HEK293T (cell line): ENCODE results near the gene EPHA2.

Experiments
- CTCF ChIA-PET: fragments of 350-600 bp; formaldehyde crosslinking; extraction: SDS; loops from one replicate; lab custom pipeline; 2021; ENCODE audit warnings: antibody characterized with exemption, inconsistent platforms; lab: Yijun Ruan, JAX
- POLR2A ChIA-PET: fragments of 350-600 bp; formaldehyde crosslinking; extraction: SDS; loops from one replicate; lab custom pipeline; 2020; ENCODE audit warnings: antibody characterized with exemption, inconsistent platforms; lab: Yijun Ruan, JAX
- DNase-seq: peaks from one replicate; pipeline ENCODE4 v3.0.0; 2012; ENCODE audit warnings: mixed read lengths; ENCODE audit errors: extremely low spot score
- BHLHE40 ChIP-seq: fragments of 450-650 bp; IDR thresholded peaks from 2 replicates; pipeline ENCODE4 v1.6.1; 2016; ENCODE audit warnings: mild to moderate bottlenecking, moderate library complexity, borderline replicate concordance
- CTBP1 ChIP-seq: fragments of 450-650 bp; IDR thresholded peaks from 2 replicates; pipeline ENCODE4 v1.6.1; 2016; ENCODE audit warnings: borderline replicate concordance
- ELF4 ChIP-seq: fragments of 450-650 bp; IDR thresholded peaks from 2 replicates; pipeline ENCODE4 v1.6.1; 2017; ENCODE audit warnings: antibody characterized with exemption
- FOXA1 ChIP-seq: fragments of 450-650 bp; IDR thresholded peaks from 2 replicates; pipeline ENCODE4 v1.6.1; 2016; ENCODE audit warnings: mild to moderate bottlenecking
- FOXK2 ChIP-seq: fragments of 450-650 bp; IDR thresholded peaks from 2 replicates; pipeline ENCODE4 v1.6.1; 2016; ENCODE audit warnings: mild to moderate bottlenecking
- HDGF ChIP-seq: fragments of 450-650 bp; IDR thresholded peaks from 2 replicates; pipeline ENCODE4 v1.6.1; 2017; ENCODE audit warnings: antibody characterized with exemption, borderline replicate concordance
- L3MBTL2 ChIP-seq: fragments of 450-650 bp; conservative IDR thresholded peaks from 2 replicates; pipeline ENCODE4 v1.6.1; 2016; ENCODE audit warnings: mild to moderate bottlenecking
- LEF1 ChIP-seq: fragments of 450-650 bp; IDR thresholded peaks from 2 replicates; pipeline ENCODE4 v1.6.1; 2017; ENCODE audit warnings: mild to moderate bottlenecking, borderline replicate concordance
- NFRKB ChIP-seq: fragments of 450-650 bp; IDR thresholded peaks from 2 replicates; pipeline ENCODE4 v1.6.1; 2016; ENCODE audit warnings: mild to moderate bottlenecking, moderate library complexity
- PKNOX1 ChIP-seq: fragments of 450-650 bp; IDR thresholded peaks from 2 replicates; pipeline ENCODE4 v1.6.1; 2016
- SP1 ChIP-seq: fragments of 450-650 bp; IDR thresholded peaks from 2 replicates; pipeline ENCODE4 v1.6.1; 2017
- SUZ12 ChIP-seq: fragments of 450-650 bp; IDR thresholded peaks from 2 replicates; pipeline ENCODE4 v1.6.1; 2016; ENCODE audit warnings: mild to moderate bottlenecking
- TARDBP ChIP-seq: fragments of 450-650 bp; IDR thresholded peaks from 2 replicates; pipeline ENCODE4 v1.6.1; 2016
- ZNF384 ChIP-seq: fragments of 450-650 bp; IDR thresholded peaks from 2 replicates; pipeline ENCODE4 v1.6.1; 2016

Gene EPHA2

DNA sequence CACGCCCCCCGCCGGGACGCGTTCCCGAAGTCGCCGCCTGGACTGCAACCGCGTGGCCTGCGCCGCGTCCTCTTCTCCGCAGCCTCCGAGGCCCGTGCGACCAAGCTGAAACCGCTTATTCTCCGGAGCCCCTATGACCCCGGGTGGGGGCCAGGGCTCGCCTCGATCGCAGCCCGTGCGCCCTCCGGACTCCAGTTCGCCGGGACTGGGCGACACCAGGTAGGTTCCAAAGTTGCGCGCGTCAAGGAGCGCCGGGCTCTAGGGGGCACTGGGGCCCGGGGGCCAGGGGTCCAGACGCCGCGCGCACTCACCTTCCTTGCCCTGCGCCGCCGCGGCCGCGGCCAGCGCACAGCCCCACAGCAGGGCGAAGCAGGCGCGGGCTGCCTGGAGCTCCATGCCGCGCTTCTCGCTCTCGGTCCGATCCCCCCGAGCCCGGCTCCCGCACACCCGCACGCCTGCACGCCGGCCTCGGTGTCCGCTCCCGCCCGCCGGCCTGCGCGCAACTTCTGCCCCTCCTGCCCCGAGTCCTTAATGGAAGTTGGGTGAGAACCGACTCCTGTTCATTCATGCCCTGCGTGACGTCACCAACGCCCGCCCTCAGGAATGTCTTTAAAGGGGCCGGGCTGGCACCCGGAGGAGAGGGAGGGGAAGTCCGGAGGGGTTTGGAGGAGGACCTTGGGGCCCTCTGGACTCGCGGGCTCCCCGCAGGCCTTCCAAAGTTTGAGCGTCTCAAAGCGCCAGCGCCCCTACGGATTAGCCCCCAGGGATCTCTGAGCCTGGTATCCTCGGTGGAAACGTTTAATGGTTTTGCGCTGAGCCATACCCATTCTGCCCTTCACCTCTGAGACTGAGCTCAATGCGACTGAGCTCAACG is at the start of gene EPHA2:
Gene EPHA2 (minus strand): TSS at position 533 of the 874 bp plus-strand sequence. CDS start 137 bp downstream, at position 396.
- TF ChIP-seq CTBP1 (0 out of 2 replicates have a peak, but pooled peaks have one; percentile 11), L3MBTL2 (peak; percentile 85), ZNF384 (no peak), HDGF (no peak)
- ChIA-PET POLR2A (interaction anchor here (1.7 kb wide), 1 partner anchor 14 kb away, joined by 5 read pairs; no protein-coding TSS in a partner anchor), CTCF (interaction anchor here (0.5 to 1.6 kb wide), 4 partner anchors 8 to 193 kb away, joined by 3 to 11 read pairs (median 3); no protein-coding TSS in a partner anchor)
- peak; percentile 81 for DNase-seq

GRCh38 chr1:16205334-16205671 is 49.4 kb upstream of the EPHA2 start:
- no peak for DNase-seq
- no peak for TF ChIP-seq L3MBTL2
- TF ChIP-seq ELF4 = no peak
- TF ChIP-seq SUZ12 = no peak
- TF ChIP-seq LEF1 = no peak
- no peak for TF ChIP-seq ZNF384
- TF ChIP-seq HDGF = no peak
- no peak for TF ChIP-seq BHLHE40
- no peak for TF ChIP-seq FOXA1
- TF ChIP-seq NFRKB = no peak
- TF ChIP-seq TARDBP = no peak
- TF ChIP-seq SP1 = no peak
- no peak for TF ChIP-seq FOXK2
- POLR2A ChIA-PET = no interaction called here
- CTCF ChIA-PET = no interaction called here

DNA sequence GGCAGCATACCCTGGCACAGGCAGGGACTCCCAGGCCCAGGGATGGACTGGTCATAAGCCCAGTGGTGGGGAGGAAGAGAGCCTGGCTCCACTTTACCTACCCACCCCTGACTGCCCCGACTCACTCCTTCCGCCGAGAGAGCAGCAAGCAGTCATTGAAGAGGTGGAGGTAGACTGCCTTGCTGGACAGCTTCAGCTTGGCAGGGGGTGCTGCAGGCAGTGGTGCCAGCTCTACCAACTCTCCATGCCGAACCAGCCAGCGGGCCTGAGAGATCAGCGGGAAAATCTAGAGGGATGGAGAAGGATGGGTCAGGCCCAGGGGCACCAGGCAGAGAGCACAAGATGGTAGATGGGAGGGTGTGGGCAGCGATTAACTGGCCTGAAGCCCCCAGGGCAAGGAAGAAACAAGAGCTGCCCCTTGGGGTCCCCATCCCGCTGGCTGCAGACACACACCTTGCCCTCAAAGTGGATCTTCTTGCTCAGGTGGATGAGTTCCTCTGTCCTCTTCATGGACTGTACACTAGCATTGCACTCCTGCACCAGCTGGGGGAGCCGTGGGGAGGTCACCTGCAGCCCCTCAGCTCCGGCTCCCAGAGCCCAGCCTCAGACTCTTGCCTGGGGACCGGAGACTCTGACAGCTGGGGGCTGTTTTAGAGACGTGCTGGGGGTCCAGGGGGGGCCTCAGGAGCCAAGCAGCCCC is 48.9 kb upstream of the EPHA2 start:
- TF ChIP-seq FOXK2 (no peak), SUZ12 (no peak), HDGF (no peak), ELF4 (no peak), ZNF384 (no peak), FOXA1 (no peak), NFRKB (no peak), CTBP1 (no peak), PKNOX1 (no peak)
- peak; percentile 44 for DNase-seq
- CTCF ChIA-PET = interaction anchor here (0.9 to 1.9 kb wide), 3 partner anchors 122 to 159 kb away, joined by 3 to 7 read pairs (median 6); no protein-coding TSS in a partner anchor
- POLR2A ChIA-PET = interaction anchor here (1.3 kb wide), 1 partner anchor 40 kb away, joined by 4 read pairs; no protein-coding TSS in a partner anchor

DNA sequence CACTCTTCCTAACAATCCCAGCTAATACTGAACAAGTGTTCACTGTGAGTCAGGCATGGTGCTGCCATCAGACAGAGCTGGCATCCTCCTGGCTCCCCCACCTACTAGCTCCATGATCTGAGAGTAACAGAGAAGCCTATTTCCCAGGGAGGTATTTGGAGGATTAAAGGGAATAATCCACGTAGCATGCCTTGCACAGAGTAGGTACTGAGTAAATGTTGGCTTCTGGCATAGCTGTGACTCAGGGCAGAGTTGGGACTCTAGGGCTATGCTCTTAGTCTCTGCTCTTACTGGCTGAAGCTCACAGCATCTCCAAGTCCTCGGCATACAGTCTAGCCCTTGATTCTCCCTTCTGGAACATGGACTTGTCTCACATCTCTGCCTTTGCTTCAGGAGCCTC is 48.3 kb upstream of the EPHA2 start:
- ChIA-PET CTCF (interaction anchor here (0.5 to 1.9 kb wide), 4 partner anchors 112 to 159 kb away, joined by 3 to 7 read pairs (median 4); no protein-coding TSS in a partner anchor), POLR2A (interaction anchor here (1.3 kb wide), 1 partner anchor 40 kb away, joined by 4 read pairs; no protein-coding TSS in a partner anchor)
- no peak for DNase-seq
- TF ChIP-seq TARDBP (no peak), LEF1 (no peak), SUZ12 (no peak), BHLHE40 (no peak), NFRKB (no peak)

GRCh38 chr1:16203550-16203949 is 47.7 kb upstream of the EPHA2 start:
- ChIA-PET CTCF (interaction anchor here (0.5 to 1.9 kb wide), 4 partner anchors 40 to 160 kb away, joined by 3 to 7 read pairs (median 4); no protein-coding TSS in a partner anchor), POLR2A (interaction anchor here (1.3 kb wide), 1 partner anchor 41 kb away, joined by 4 read pairs; no protein-coding TSS in a partner anchor)
- no peak for DNase-seq
- TF ChIP-seq PKNOX1 = no peak

- ChIA-PET POLR2A (no interaction called here), CTCF (interaction anchor here (0.7 kb wide), 1 partner anchor 41 kb away, joined by 3 read pairs; no protein-coding TSS in a partner anchor)
- DNase-seq = no peak
- no peak for TF ChIP-seq PKNOX1
- TF ChIP-seq SUZ12 = no peak
- no peak for TF ChIP-seq CTBP1
- TF ChIP-seq BHLHE40 = no peak
- no peak for TF ChIP-seq HDGF
Observed at GRCh38 chr1:16202281-16203210, 46.7 kb upstream of the EPHA2 start.
